ENCODE results near the gene ZNF318.

DNA sequence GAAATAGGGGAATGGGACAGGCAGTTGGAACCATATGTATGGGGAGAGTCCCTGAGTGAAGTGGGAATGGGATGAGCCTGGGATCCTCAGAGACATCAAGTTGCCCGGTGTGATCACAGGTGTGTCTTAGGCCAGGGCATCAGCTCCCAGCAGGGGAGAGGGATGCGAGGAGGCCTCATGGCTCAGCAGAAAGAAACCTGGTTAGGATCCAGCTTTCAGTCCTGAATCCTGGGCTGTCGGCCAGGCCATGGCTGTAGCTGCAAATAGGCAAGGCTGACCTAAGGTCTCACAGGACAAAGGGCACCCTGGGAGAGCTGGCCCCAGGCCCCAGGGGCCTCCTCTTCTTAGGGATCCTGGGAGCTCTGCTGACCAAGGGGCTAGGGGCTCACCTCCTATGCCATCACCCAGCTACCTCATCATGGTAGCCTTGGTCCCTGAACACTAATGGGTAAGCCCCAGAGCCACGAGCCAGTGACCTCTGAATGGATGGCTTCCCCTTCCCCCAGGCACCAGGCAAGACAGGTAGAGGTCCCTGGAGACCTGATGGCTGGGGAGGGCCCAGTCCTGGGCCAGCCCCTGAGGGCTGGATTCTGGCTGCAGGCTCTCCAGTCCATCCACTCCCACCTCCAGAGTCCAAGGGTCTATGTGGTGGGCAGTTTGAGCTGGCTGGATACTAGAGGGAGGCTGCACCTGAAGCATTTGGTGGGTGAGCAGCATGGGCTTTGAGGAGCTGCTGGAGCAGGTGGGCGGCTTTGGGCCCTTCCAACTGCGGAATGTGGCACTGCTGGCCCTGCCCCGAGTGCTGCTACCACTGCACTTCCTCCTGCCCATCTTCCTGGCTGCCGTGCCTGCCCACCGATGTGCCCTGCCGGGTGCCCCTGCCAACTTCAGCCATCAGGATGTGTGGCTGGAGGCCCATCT lies 71.5 kb downstream of the ZNF318 start, which contains the start of gene SLC22A7:
- TF ChIP-seq GATA2 (IDR thresholded peaks at IDR 0.05; ENCODE audit: low read depth, low read length) (no peak), GATA3 (IDR thresholded peaks at IDR 0.05; ENCODE audit: low read depth, low read length) (no peak)
